ENCODE results near the gene PACRG. TPM values are rescaled to one million over a fixed set of nuclear protein-coding genes. Genes with fewer than 3 reads are reported as not detected.

Gene PACRG
- total RNA-seq, 1 experiment from 2014 or later = 0.44 TPM

DNA sequence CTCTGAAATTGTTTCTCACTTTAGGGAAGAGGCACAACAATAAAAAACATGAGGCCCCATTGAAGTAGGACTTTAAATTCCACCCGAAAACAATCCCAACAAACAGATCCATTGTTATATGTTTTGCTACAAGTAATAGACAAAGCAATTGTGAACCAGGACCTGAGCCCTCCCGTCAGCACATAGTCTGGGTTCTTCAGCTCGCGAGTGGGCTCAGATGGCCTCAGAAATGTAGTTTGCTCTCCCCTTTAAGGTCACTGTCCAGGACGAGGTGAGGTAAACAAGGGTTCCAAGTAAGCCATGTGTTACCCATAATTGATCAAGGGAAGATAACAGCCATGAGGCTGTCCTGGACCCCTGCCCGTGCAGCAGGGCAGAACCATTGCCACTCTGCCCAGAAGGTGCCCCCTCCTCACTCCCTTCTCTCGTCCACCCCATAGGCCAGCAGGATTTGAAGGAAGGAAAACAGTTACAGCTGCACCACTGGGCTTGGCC, 526.6 kb downstream of the PACRG start:
- H3K27ac Mint-ChIP-seq = no peak overlapping the region
- no peak for ATAC-seq
- peaks cover 9% of the 10 kb centered on the region for H3K9me3 Mint-ChIP-seq
- peaks cover 26% of the 10 kb centered on the region for H3K27me3 Mint-ChIP-seq (ENCODE audit: low read depth)
- no peak for DNase-seq (ENCODE audit: low spot score)
- CTCF ChIA-PET = no interaction called here
- H3K36me3 Mint-ChIP-seq = peaks cover 5% of the 10 kb centered on the region
- H3K4me3 Mint-ChIP-seq = no peak overlapping the region
- POLR2A ChIA-PET = no interaction called here
- no peak for TF ChIP-seq E2F1 (CRISPR knock-in tag; IDR thresholded peaks at IDR 0.05)
- TF ChIP-seq ZNF512 (CRISPR knock-in tag; IDR thresholded peaks at IDR 0.05; ENCODE audit: borderline replicate concordance) = no peak
- H3K4me1 Mint-ChIP-seq = peaks cover 25% of the 10 kb centered on the region

- H3K36me3 Mint-ChIP-seq = peaks cover 8% of the 10 kb centered on the region
- no peak for TF ChIP-seq EMX1 (CRISPR knock-in tag; IDR thresholded peaks at IDR 0.05)
- no peak overlapping the region for H3K4me3 Mint-ChIP-seq
- DNase-seq (ENCODE audit: low spot score) (no peak), ATAC-seq (no peak)
- peaks cover 35% of the 10 kb centered on the region for H3K27me3 Mint-ChIP-seq (ENCODE audit: low read depth)
- peaks cover 11% of the 10 kb centered on the region for H3K9me3 Mint-ChIP-seq
- POLR2A ChIA-PET = no interaction called here
- no peak overlapping the region for H3K27ac Mint-ChIP-seq
- CTCF ChIA-PET = no interaction called here
- peaks cover 34% of the 10 kb centered on the region for H3K4me1 Mint-ChIP-seq
Observed at GRCh38 chr6:163255265-163255664, 527.5 kb downstream of the PACRG start.

DNA sequence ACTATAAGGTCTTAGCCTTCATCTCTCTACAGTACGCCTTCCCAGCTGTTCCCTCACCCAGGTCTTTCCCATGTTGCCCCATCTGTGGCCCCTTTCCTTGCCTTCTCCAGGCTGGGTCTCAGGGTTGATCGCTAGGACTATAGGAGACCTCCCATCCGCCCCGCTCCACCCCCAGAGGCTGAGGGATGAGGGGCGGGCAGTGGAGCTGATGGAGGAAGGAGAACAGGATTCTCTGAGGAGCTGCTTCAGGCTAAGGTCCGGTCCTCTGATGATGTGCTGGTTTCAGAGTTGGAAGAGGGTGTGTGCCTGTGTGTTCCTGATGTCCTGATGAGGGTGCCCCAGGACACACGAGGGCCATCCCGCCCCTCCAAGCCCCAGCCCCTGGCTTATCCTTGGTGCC, 531.9 kb downstream of the PACRG start:
- ChIA-PET CTCF (interaction anchor here (0.9 to 1.9 kb wide), 2 partner anchors 43 to 80 kb away, joined by 3 to 4 read pairs; no protein-coding TSS in a partner anchor), POLR2A (no interaction called here)
- peak overlapping the region; percentile 94 for H3K27ac Mint-ChIP-seq
- DNase-seq (ENCODE audit: low spot score) (no peak), ATAC-seq (no peak)
- TF ChIP-seq TEAD4 (CRISPR knock-in tag; IDR thresholded peaks at IDR 0.05) (no peak), GABPB1 (CRISPR knock-in tag; IDR thresholded peaks at IDR 0.05) (no peak), ELF4 (CRISPR knock-in tag; IDR thresholded peaks at IDR 0.05; ENCODE audit: low read depth) (no peak), CREB1 (CRISPR knock-in tag; IDR thresholded peaks at IDR 0.05) (no peak), GTF2I (CRISPR knock-in tag; conservative IDR thresholded peaks at IDR 0.05) (no peak), NR3C1 (CRISPR knock-in tag; conservative IDR thresholded peaks at IDR 0.05; ENCODE audit: low read depth) (no peak)
- TF ChIP-seq, protein P1, sequence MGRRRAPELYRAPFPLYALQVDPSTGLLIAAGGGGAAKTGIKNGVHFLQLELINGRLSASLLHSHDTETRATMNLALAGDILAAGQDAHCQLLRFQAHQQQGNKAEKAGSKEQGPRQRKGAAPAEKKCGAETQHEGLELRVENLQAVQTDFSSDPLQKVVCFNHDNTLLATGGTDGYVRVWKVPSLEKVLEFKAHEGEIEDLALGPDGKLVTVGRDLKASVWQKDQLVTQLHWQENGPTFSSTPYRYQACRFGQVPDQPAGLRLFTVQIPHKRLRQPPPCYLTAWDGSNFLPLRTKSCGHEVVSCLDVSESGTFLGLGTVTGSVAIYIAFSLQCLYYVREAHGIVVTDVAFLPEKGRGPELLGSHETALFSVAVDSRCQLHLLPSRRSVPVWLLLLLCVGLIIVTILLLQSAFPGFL (CRISPR knock-in tag; IDR thresholded peaks at IDR 0.05; ENCODE audit: borderline replicate concordance) = no peak
- H3K36me3 Mint-ChIP-seq = peaks cover 8% of the 10 kb centered on the region
- H3K4me3 Mint-ChIP-seq = peak overlapping the region; percentile 73
- H3K4me1 Mint-ChIP-seq = peaks cover 51% of the 10 kb centered on the region
- peaks cover 11% of the 10 kb centered on the region for H3K9me3 Mint-ChIP-seq
- H3K27me3 Mint-ChIP-seq (ENCODE audit: low read depth) = peaks cover 44% of the 10 kb centered on the region

DNA sequence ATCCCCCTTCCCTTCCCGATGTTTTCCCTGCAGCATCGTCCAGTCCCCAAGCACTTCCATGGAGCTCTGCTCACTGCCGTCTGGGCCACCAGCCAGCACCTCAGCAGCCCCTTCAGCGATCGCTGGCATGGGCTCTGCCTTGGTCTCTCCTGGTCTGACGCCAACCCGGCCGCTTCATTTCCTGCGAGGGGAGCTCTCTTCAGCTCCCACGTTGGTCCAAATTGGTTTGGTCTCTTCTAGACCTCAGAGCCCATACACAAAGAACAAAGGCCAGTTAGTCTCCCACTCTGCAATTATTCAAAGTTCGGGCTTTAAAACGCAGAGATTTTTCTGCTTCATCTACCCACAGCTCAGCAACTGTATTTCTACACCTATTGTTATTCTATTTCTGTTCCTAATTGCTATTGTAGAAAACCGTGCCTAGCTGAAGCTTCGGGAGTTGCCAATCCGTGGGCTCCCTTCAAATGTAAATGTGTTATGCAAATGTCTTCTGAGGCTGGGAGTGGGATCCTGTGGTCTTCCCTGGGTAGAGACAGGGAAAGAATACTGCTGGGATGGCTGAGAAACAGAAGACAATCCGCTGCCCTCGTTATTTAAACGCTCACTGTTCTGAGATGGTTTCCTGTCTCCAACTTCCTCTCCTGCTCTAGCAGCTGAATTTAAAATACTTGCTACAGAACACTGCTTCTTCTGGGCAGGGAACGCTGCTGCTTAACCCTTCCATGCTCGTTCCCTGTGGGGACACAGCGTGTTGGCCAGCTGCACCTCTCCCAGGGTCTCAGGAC, 532.5 kb downstream of the PACRG start:
- Mint-ChIP-seq H3K4me3 (peak overlapping the region; percentile 73), H3K9me3 (peaks cover 11% of the 10 kb centered on the region), H3K4me1 (peaks cover 56% of the 10 kb centered on the region), H3K36me3 (peaks cover 8% of the 10 kb centered on the region), H3K27me3 (ENCODE audit: low read depth) (peaks cover 44% of the 10 kb centered on the region), H3K27ac (peak overlapping the region; percentile 98)
- POLR2A ChIA-PET = interaction anchor here (0.7 kb wide), 1 partner anchor 501 kb away, joined by 3 read pairs; no protein-coding TSS in a partner anchor
- peak; percentile 60 for DNase-seq (ENCODE audit: low spot score)
- CTCF ChIA-PET = interaction anchor here (0.9 to 1.9 kb wide), 2 partner anchors 42 to 79 kb away, joined by 3 to 4 read pairs; no protein-coding TSS in a partner anchor
- peak; percentile 92 for ATAC-seq
- TF ChIP-seq CREB1 (CRISPR knock-in tag; IDR thresholded peaks at IDR 0.05) (no peak), ATF2 (CRISPR knock-in tag; IDR thresholded peaks at IDR 0.05; ENCODE audit: borderline replicate concordance, low read depth) (no peak), HMGXB4 (CRISPR knock-in tag; IDR thresholded peaks at IDR 0.05) (no peak), JUN (CRISPR knock-in tag; IDR thresholded peaks at IDR 0.05) (no peak), FOXJ3 (CRISPR knock-in tag; IDR thresholded peaks at IDR 0.05; ENCODE audit: borderline replicate concordance) (no peak), HMGA2 (CRISPR knock-in tag; IDR thresholded peaks at IDR 0.05) (no peak)
- TF ChIP-seq, protein P2, sequence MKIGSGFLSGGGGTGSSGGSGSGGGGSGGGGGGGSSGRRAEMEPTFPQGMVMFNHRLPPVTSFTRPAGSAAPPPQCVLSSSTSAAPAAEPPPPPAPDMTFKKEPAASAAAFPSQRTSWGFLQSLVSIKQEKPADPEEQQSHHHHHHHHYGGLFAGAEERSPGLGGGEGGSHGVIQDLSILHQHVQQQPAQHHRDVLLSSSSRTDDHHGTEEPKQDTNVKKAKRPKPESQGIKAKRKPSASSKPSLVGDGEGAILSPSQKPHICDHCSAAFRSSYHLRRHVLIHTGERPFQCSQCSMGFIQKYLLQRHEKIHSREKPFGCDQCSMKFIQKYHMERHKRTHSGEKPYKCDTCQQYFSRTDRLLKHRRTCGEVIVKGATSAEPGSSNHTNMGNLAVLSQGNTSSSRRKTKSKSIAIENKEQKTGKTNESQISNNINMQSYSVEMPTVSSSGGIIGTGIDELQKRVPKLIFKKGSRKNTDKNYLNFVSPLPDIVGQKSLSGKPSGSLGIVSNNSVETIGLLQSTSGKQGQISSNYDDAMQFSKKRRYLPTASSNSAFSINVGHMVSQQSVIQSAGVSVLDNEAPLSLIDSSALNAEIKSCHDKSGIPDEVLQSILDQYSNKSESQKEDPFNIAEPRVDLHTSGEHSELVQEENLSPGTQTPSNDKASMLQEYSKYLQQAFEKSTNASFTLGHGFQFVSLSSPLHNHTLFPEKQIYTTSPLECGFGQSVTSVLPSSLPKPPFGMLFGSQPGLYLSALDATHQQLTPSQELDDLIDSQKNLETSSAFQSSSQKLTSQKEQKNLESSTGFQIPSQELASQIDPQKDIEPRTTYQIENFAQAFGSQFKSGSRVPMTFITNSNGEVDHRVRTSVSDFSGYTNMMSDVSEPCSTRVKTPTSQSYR (CRISPR knock-in tag; IDR thresholded peaks at IDR 0.05) = no peak
